Loucy (cell line): Measurements from ENCODE around the gene TXNDC5.

Experiments used
- H2AFZ ChIP-seq: fragments of 200-600 bp; sonication (generic); 2 replicates; pipeline ENCODE4 v1.6.0; 2016; ENCODE audit warnings: antibody characterized with exemption, mild to moderate bottlenecking, low read length, moderate library complexity
- H3F3A ChIP-seq: fragments of 200-600 bp; 2 replicates; pipeline ENCODE4 v1.6.0; 2016; ENCODE audit warnings: antibody characterized with exemption, low read depth, mild to moderate bottlenecking
- H3K27me3 ChIP-seq: fragments of 200-600 bp; sonication (generic); 2 replicates; pipeline ENCODE4 v1.6.1; 2014; ENCODE audit warnings: low read length, mild to moderate bottlenecking; ENCODE audit not compliant: insufficient read depth, poor library complexity, severe bottlenecking
- H3K36me3 ChIP-seq: fragments of 200-600 bp; sonication (generic); 2 replicates; pipeline ENCODE4 v1.6.1; 2016; ENCODE audit warnings: low read length; ENCODE audit not compliant: insufficient read depth
- H3K4me1 ChIP-seq: fragments of 200-600 bp; sonication (generic); 2 replicates; pipeline ENCODE4 v1.5.1; 2014; ENCODE audit warnings: low read length, mild to moderate bottlenecking; ENCODE audit not compliant: insufficient read depth, poor library complexity, severe bottlenecking
- H3K4me2 ChIP-seq: fragments of 200-600 bp; sonication (generic); 2 replicates; pipeline ENCODE4 v1.6.0; 2014; ENCODE audit warnings: antibody characterized with exemption, low read length, low read depth, mild to moderate bottlenecking; ENCODE audit not compliant: poor library complexity, severe bottlenecking
- H3K4me3 ChIP-seq: fragments of 200-600 bp; sonication (generic); 2 replicates; pipeline ENCODE4 v1.5.1; 2014; ENCODE audit warnings: low read length, mild to moderate bottlenecking, mixed read lengths; ENCODE audit not compliant: poor library complexity, severe bottlenecking
- H3K79me2 ChIP-seq: fragments of 200-600 bp; sonication (generic); 2 replicates; pipeline ENCODE4 v1.6.1; 2014; ENCODE audit warnings: low read length; ENCODE audit not compliant: insufficient read depth
- H3K9ac ChIP-seq: fragments of 200-600 bp; sonication (generic); 2 replicates; pipeline ENCODE4 v1.6.0; 2014; ENCODE audit warnings: mild to moderate bottlenecking, low read depth, low read length, moderate library complexity; ENCODE audit not compliant: poor library complexity, severe bottlenecking
- H3K9me2 ChIP-seq: fragments of 200-600 bp; sonication (generic); replicated peaks from 2 replicates; pipeline ENCODE4 v1.6.1; 2016; ENCODE audit warnings: low read depth, low read length, mixed read lengths
- H3K9me3 ChIP-seq: fragments of 200-600 bp; sonication (generic); 2 replicates; pipeline ENCODE4 v1.6.1; 2014; ENCODE audit warnings: mild to moderate bottlenecking, antibody characterized with exemption, low read length, low read depth; ENCODE audit not compliant: insufficient read depth
- H4K20me1 ChIP-seq: fragments of 200-600 bp; sonication (generic); 2 replicates; pipeline ENCODE4 v1.6.0; 2014; ENCODE audit warnings: antibody characterized with exemption, low read length, mild to moderate bottlenecking; ENCODE audit not compliant: insufficient read depth, poor library complexity, severe bottlenecking
- CTCF ChIP-seq: fragments of 200-600 bp; sonication (generic); conservative IDR thresholded peaks from 2 replicates; pipeline ENCODE4 v1.5.1; 2014; ENCODE audit warnings: mild to moderate bottlenecking, antibody characterized with exemption, low read length
- EZH2phosphoT487 ChIP-seq: fragments of 200-600 bp; IDR thresholded peaks from 2 replicates; pipeline ENCODE4 v1.6.1; 2018; ENCODE audit warnings: antibody characterized with exemption, mild to moderate bottlenecking, moderate library complexity, borderline replicate concordance

The TXNDC5 gene

GRCh38 chr6:7846966-7847818 is 63.4 kb downstream of the TXNDC5 start:
- no peaks in the 10 kb centered on the region for H4K20me1 ChIP-seq
- H3K36me3 ChIP-seq = no peaks in the 10 kb centered on the region
- H2AFZ ChIP-seq = no peak overlapping the region
- no peaks in the 10 kb centered on the region for H3K79me2 ChIP-seq
- no peaks in the 10 kb centered on the region for H3F3A ChIP-seq
- H3K9me3 ChIP-seq = peaks cover 7% of the 10 kb centered on the region; the same call in 1 of the 2 replicates
- H3K4me2 ChIP-seq = no peak overlapping the region
- no peaks in the 10 kb centered on the region for H3K9me2 ChIP-seq
- H3K27me3 ChIP-seq = no peaks in the 10 kb centered on the region
- TF ChIP-seq EZH2phosphoT487 = no peak
- H3K4me1 ChIP-seq = no peaks in the 10 kb centered on the region
- H3K9ac ChIP-seq = no peak overlapping the region
- H3K4me3 ChIP-seq = no peak overlapping the region

GRCh38 chr6:7841781-7842468 is 68.7 kb downstream of the TXNDC5 start:
- H3K27me3 ChIP-seq = no peaks in the 10 kb centered on the region
- H4K20me1 ChIP-seq = no peaks in the 10 kb centered on the region
- no peaks in the 10 kb centered on the region for H3K4me1 ChIP-seq
- H2AFZ ChIP-seq = no peak overlapping the region
- no peaks in the 10 kb centered on the region for H3K9me3 ChIP-seq
- H3K4me3 ChIP-seq = no peak overlapping the region
- H3K9me2 ChIP-seq = no peaks in the 10 kb centered on the region
- TF ChIP-seq CTCF = no peak
- no peak for TF ChIP-seq EZH2phosphoT487
- no peaks in the 10 kb centered on the region for H3K36me3 ChIP-seq
- no peaks in the 10 kb centered on the region for H3F3A ChIP-seq
- H3K79me2 ChIP-seq = no peaks in the 10 kb centered on the region
- no peak overlapping the region for H3K4me2 ChIP-seq
- H3K9ac ChIP-seq = no peak overlapping the region

- Histone ChIP-seq H4K20me1 (no peaks in the 10 kb centered on the region), H3K36me3 (no peaks in the 10 kb centered on the region), H3K4me3 (no peak overlapping the region), H3K79me2 (no peaks in the 10 kb centered on the region), H3K9me3 (no peaks in the 10 kb centered on the region), H3K9me2 (no peaks in the 10 kb centered on the region), H3K4me2 (no peak overlapping the region), H3F3A (no peaks in the 10 kb centered on the region), H3K9ac (no peak overlapping the region), H2AFZ (no peak overlapping the region), H3K27me3 (no peaks in the 10 kb centered on the region), H3K4me1 (no peaks in the 10 kb centered on the region)
- TF ChIP-seq CTCF (no peak), EZH2phosphoT487 (no peak)
Observed at GRCh38 chr6:7836371-7837026, 74.1 kb downstream of the TXNDC5 start.
